Measurements from ENCODE around the gene HSPG2.

DNA sequence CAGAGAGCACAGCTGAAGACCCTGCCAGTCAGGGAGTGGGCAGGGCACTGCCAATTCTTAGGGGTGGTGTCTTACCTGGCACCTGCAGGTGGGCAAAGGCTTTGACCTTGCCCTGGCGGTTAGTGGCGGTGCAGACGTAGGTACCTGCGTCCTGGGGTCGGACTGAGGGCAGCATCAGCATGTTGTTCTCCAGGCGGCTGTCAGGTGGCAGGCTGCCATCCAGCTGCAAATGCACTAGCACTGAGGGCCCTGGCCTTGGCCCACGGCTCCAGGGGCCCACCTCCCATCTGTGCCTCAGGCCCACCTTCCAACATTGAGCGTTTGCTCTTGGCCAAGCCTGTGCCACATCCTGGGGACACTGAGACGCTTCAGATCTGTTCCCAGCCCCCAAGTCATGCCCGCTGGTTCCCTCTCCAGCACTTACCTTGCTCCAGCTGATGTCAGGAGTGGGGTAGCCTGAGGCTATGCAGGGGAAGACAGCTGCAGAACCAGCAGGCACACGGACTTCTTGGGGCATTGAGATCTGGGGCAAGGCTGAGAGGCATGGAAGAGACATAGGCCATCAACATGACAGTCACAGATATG, 103.6 kb downstream of the HSPG2 start:
- no peak for TF ChIP-seq POLR2A (IDR thresholded peaks at IDR 0.05)
- TF ChIP-seq, protein P1, sequence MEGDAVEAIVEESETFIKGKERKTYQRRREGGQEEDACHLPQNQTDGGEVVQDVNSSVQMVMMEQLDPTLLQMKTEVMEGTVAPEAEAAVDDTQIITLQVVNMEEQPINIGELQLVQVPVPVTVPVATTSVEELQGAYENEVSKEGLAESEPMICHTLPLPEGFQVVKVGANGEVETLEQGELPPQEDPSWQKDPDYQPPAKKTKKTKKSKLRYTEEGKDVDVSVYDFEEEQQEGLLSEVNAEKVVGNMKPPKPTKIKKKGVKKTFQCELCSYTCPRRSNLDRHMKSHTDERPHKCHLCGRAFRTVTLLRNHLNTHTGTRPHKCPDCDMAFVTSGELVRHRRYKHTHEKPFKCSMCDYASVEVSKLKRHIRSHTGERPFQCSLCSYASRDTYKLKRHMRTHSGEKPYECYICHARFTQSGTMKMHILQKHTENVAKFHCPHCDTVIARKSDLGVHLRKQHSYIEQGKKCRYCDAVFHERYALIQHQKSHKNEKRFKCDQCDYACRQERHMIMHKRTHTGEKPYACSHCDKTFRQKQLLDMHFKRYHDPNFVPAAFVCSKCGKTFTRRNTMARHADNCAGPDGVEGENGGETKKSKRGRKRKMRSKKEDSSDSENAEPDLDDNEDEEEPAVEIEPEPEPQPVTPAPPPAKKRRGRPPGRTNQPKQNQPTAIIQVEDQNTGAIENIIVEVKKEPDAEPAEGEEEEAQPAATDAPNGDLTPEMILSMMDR (IDR thresholded peaks at IDR 0.05) = no peak
